ENCODE measurements around the gene SIAH3. TPM values are rescaled to one million over a fixed set of nuclear protein-coding genes. Genes with fewer than 3 reads are reported as not detected.

The SIAH3 gene
- total RNA-seq, 1 experiment from 2014 or later, result not detected

DNA sequence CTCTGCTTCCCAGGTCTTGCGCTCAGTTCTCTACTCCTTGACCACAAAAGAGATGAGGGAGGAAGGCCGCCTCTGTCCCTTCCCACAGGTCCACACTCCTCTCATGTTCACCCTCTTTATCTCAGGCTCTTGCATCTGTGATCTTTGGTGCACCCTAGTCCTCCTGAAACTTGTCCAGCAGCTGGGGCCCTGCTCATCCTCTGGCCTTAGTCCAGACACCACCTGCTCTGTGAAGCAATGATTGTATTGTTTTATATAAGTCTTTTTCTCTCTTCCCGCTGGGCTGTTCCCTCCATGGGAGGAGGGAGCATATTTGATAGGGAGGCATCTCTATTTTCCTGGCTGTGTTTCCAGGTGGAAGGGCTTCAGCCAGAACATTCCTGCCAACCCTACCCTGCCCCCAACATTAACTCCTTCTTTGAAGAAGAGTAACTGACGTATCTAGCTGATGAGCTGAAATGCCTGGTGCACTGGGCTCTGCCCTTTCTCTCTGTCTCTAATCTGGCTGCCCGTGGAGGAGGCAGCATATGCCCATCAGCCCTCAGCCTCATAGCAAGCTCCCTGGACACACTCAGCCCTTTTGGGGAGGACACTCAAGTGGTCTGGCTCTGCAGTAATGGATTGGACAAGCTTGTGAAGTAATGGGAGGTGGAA lies 38.2 kb upstream of the SIAH3 start:
- Mint-ChIP-seq H3K4me3 (no peak overlapping the region), H3K27ac (no peak overlapping the region), H3K27me3 (ENCODE audit: low read depth) (peaks cover 5% of the 10 kb centered on the region), H3K9me3 (no peaks in the 10 kb centered on the region), H3K4me1 (peaks cover 2% of the 10 kb centered on the region in 2 experiments; a peak in 2 of 4 replicates), H3K36me3 (ENCODE audit: insufficient read depth in 1 of 3, low read depth in 3 of 3) (no peaks in the 10 kb centered on the region)
- TF ChIP-seq, protein P1, sequence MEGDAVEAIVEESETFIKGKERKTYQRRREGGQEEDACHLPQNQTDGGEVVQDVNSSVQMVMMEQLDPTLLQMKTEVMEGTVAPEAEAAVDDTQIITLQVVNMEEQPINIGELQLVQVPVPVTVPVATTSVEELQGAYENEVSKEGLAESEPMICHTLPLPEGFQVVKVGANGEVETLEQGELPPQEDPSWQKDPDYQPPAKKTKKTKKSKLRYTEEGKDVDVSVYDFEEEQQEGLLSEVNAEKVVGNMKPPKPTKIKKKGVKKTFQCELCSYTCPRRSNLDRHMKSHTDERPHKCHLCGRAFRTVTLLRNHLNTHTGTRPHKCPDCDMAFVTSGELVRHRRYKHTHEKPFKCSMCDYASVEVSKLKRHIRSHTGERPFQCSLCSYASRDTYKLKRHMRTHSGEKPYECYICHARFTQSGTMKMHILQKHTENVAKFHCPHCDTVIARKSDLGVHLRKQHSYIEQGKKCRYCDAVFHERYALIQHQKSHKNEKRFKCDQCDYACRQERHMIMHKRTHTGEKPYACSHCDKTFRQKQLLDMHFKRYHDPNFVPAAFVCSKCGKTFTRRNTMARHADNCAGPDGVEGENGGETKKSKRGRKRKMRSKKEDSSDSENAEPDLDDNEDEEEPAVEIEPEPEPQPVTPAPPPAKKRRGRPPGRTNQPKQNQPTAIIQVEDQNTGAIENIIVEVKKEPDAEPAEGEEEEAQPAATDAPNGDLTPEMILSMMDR (conservative IDR thresholded peaks at IDR 0.05), result no peak
- no peak for DNase-seq
- H4K91ac ChIP-seq (ENCODE audit: insufficient read length, low read depth, low read length), result no peak overlapping the region
- H3K4me2 ChIP-seq (ENCODE audit: insufficient read depth, insufficient read length, low read length), result no peak overlapping the region
- no peak overlapping the region for H2BK15ac ChIP-seq (ENCODE audit: low read depth, low read length)
- no peak overlapping the region for H2BK5ac ChIP-seq (ENCODE audit: insufficient read length, low read length)
- H3K23ac ChIP-seq (ENCODE audit: insufficient read length, low read depth, low read length), result no peak overlapping the region
- no peak overlapping the region for H2AK5ac ChIP-seq (ENCODE audit: insufficient read length, low read length)
- no peaks in the 10 kb centered on the region for H3K79me2 ChIP-seq (ENCODE audit: insufficient read depth, low read length)
- no peak overlapping the region for H3K18ac ChIP-seq (ENCODE audit: insufficient read length, low read depth, low read length)
- no peaks in the 10 kb centered on the region for H3K79me1 ChIP-seq (ENCODE audit: insufficient read depth, low read depth, low read length, poor library complexity, severe bottlenecking)
- H2BK20ac ChIP-seq (ENCODE audit: low read depth, low read length, poor library complexity, severe bottlenecking), result no peak overlapping the region
- no peak overlapping the region for H4K5ac ChIP-seq (ENCODE audit: insufficient read length, low read depth, low read length)
- H3K56ac ChIP-seq (ENCODE audit: insufficient read length, low read depth, low read length), result no peak overlapping the region
- H2BK120ac ChIP-seq (ENCODE audit: low read depth, low read length, poor library complexity, severe bottlenecking), result no peak overlapping the region
- no peak overlapping the region for H3K14ac ChIP-seq (ENCODE audit: insufficient read depth, low read length)
- no peaks in the 10 kb centered on the region for H4K20me1 ChIP-seq (ENCODE audit: control insufficient read depth, insufficient read depth, insufficient read length)
- no peaks in the 10 kb centered on the region; the same call in 1 of the 2 replicates for H3K4me1 ChIP-seq (ENCODE audit: insufficient read depth, low read length)
- no peak overlapping the region for H3K9ac ChIP-seq (ENCODE audit: extremely low read depth, insufficient read length, low read length)
- no peak overlapping the region for H4K8ac ChIP-seq (replicated peaks; ENCODE audit: insufficient read length, low read depth, low read length)
- H2BK12ac ChIP-seq (ENCODE audit: insufficient read length, low read depth, low read length), result no peak overlapping the region
- no peaks in the 10 kb centered on the region for H3K9me3 ChIP-seq (ENCODE audit: control insufficient read depth, low read depth, low read length)
- no peaks in the 10 kb centered on the region for H3K27me3 ChIP-seq (ENCODE audit: insufficient read depth, low read length)
- no peak overlapping the region for H3K27ac ChIP-seq (ENCODE audit: insufficient read length, low read depth, low read length)
- no peak overlapping the region for H2AFZ ChIP-seq (ENCODE audit: low read length)
- no CpG with 5 or more reads among the region's 5 CpGs for WGBS (ENCODE audit: extremely low coverage, insufficient read length, low lambda C conversion rate)
- no peaks in the 10 kb centered on the region for H3K23me2 ChIP-seq (ENCODE audit: insufficient read length, low read depth, low read length, poor library complexity, severe bottlenecking)
- no peak overlapping the region for H3K4ac ChIP-seq (ENCODE audit: low read depth, low read length)
- no peak overlapping the region for H3T11ph ChIP-seq (ENCODE audit: low read length)
